DOHH2 (cell line): ENCODE data around the gene RAD51B.
"Not testable (repeated sequence)": the region's sequence is repeated elsewhere in the genome, so short reads cannot be mapped to it uniquely, and the experiment has no call there.

Source experiments
- CTCF ChIP-seq: fragments of 200-600 bp; sonication (generic); IDR thresholded peaks from one replicate; pipeline ENCODE4 v1.5.1; 2014; ENCODE audit warnings: antibody characterized with exemption, mild to moderate bottlenecking, low read depth, low read length; ENCODE audit not compliant: poor library complexity, severe bottlenecking
- EZH2phosphoT487 ChIP-seq: fragments of 200-600 bp; sonication (generic); IDR thresholded peaks from 2 replicates; pipeline ENCODE4 v1.6.1; 2017; ENCODE audit warnings: borderline replicate concordance, mild to moderate bottlenecking, antibody characterized with exemption, low read length, moderate library complexity, mixed read lengths

GRCh38 chr14:67818476-67818875 is 1.1 kb upstream of the RAD51B start:
- TF ChIP-seq CTCF, EZH2phosphoT487: not testable (repeated sequence)
